ENCODE measurements around the gene SYTL3.
"Not testable (repeated sequence)": the region's sequence is repeated elsewhere in the genome, so short reads cannot be mapped to it uniquely, and the experiment has no call there.

SYTL3 gene

DNA sequence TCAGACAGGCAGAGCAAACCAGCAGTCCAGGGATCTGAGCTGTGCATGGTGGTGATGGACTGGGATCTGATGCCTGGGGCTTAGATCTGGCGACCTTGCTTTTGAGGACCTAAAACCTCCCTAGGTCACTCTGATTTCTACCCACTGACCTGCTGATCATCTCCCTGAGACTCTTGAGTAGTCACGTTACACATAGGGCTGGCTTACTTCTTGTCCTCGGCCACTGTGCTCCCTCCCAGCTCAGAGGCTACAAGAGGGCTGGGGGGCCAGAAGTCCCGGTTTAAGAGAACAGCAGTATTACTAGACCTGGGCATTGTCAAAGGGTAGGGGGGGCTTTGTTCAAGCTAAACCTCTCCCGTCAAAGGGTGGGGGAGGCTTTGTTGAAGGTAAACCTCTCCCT lies 10.8 kb upstream of the SYTL3 start:
- no peak for DNase-seq

DNA sequence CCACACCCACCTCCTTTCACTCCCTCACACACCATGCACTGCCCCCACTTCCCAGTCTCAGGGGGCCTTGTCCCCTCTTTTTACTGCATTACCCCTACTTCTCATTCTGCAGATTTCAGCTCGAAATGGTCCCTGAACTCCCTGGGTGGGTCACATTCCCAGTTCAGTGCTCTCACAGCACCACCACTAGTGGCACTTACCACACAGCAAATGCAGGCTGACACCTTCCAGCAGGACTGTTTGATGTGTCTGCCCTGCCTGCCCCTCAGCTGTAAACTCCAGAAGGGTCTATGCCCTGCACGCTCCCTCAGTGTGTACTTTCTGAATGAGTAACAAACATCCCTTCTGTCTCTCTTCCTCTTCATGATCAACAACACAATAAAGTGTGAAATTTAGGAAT lies 9.3 kb upstream of the SYTL3 start:
- no peak for DNase-seq

DNA sequence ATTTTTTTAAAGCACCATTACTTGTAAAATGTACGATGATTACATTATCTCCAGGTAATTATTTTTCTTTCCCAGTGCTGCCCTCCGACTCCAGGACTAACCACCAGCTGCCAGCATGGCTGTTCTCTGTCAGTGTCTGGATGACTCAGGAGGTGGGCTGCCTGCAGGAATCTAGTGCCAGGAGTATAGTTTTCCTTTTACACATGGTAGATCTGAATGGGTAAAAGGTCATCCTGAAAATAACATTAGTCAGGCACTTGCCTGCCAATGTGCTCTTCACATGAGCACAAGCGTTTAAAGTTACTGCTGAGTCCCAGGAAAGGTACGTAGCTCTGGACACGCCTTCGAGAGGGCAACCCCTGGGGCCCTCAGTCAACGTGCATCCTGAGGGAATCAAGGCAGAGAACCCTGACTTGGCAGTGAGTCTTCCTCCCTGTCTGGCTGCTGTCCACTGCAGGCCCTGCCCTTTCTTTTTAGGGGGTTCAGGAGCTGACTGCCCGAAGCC lies 7.7 kb upstream of the SYTL3 start:
- no peak for DNase-seq

DNA sequence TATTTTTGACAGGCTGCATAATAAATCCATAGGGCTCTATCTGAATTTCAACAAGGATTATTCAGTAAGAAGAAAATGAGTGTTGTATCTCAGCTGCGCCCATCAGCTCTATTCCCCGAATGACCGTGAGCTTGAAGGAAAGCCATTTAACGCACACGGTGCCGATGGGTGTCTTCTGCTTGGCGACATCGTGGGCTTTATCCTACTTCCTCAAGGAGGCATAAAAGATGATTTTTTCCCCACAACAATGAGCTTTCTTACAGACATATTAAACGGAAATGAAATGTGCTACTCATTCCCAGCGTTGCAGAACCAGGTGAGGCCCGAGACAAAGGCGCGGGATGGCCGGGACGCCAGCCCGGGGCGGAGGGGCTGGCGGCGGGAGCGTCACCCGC lies 6.0 kb upstream of the SYTL3 start:
- no peak for DNase-seq

DNA sequence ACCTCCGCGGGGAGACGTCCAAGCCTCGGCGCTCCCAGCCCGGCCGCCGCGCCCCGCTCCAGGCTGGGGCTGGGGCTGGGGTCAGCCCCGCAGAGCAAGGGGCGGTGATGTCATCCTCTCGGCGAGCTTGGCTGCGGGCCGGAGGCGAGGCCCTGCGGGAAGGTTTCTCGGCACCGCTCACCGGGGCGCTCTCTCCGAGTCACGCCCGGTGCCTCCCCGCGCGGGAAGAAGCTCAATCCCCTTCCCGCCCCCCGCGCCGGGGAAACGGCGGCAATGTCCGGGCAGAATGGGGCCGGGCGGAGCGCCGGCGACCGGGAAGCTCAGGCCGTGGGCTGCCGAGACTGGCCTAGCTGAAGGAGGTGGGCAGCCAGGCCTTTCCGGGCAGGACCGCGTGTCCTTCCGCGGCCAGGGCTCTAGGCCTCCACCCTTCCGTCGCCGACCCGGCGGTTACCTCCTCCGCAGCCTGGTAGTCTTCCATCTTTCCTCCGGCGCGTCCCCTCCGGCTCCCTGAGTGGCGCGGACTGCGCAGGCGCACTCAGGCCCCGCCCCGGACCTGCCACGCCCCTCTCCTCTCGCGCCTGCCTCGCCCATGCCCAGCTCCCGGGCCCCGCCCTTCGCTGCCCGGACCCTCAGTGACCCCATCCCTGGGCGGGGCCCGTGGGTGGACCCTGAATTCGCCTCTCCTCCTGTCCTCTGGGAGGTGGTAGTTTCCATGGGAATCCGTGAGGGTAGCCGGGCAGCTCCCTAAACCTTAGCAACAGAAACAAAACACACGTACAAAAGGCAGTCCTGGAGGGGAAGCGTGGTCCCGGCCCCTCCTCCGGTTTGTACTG lies 5.4 kb upstream of the SYTL3 start, which contains the start of gene DYNLT1:
TSS of gene DYNLT1 (minus strand) at position 513 of the 833 bp plus-strand sequence. CDS start at position 478, 35 bp downstream.
- peak; percentile 67 to 85 (median 78) for DNase-seq

DNA sequence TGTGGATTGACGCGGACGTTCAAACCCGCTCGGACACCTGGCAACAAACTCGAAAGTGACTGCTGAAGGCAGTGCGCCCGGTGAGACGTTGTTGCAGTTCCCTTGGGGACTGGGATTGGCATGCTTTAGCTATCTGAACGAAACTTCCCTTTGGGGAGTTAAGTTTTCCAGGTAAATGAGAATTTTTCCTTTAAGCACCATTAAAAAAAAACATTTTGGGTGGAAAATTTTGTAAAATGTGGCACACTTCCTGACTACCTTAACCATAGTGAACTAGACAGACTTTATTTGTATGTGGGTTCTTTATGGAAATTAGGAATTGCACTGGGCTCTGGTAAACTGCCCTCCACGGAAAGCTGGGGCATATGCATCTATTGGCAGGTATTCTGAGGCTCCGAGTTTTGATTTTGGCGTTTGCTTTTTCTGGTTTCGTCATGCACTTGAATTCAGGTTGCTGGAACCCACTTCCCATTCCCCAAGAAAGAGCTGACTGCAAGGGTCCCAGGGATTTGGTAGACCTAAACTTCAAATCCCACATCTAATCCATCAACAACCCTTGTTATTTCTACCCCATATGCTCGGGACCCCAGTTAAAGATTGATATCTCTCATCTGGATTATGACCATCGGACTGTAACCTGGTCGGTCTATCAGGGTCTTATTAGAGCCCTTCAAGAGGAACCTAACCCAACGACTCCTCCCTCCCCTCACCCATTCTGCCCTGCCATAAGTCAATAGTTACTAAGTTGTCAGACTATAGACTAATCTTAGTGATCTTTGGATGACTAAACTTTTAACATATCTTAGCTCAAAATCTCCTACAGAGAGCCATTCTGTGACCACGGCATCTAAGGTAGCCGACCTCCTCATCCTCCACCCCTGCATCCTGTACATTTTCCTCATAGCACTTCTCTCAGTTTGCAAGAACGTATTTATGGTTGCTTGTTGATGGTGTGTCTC lies 4.5 kb upstream of the SYTL3 start:
- no peak for DNase-seq

DNA sequence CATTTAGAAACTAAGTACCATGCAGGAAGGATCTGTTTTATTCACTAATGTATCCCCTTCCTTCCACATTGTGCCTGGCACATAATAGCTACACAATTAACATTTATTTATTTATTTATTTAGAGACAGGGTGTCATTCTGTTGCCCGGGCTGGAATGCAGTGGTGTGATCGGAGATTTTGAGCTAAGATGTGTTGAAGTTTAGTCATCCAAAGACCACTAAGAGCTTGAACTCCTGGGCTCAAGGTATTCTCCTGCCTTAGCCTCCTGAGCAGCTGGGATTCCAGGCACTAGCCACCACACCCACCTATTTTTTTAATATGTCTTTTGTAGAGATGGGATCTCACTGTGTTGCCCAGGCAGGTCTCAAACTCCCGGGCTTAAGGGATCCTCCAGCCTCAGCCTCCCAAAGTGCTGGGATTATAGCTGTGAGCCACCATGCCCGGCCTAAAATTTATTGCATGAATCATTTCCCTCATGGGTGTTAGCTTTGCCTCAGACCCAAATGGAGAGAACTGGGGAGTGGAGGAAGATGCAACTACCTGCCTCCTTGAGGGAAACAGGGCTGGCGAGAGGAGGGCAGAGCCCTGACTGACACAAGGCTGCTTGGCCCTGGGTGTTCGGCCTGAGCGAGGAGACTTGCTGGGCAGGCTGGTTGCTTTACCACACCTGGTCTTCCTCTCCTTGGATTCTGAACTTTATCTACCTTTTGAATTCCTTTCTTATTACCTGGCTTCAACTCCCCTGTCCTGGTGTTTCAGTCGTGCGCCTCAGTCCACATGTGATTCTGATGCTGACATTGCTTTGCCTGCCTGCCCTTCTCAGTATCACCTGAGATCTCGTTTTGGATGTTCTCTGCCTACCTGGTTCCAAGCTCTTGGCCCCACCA lies 3.6 kb upstream of the SYTL3 start:
- no peak for DNase-seq

DNA sequence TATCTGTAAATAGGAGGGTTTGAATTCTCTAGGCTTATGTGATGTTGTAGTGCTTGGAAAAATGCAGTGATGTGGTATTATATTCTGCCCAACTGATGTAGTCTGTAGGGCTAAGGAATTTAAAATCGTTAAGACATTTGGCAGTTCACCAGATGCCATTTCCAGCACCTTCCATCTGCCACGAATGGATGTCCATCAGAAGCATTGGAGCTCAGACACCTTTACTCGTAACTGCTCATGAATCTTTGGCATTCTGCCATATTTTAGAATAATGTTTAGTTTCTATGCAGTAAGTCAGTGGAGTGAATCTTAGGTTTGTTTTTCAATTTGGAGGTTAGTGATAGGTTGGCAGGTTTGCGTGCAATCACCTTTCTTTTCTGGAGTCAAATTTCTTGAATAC lies 2.4 kb upstream of the SYTL3 start:
- no peak for DNase-seq

DNA sequence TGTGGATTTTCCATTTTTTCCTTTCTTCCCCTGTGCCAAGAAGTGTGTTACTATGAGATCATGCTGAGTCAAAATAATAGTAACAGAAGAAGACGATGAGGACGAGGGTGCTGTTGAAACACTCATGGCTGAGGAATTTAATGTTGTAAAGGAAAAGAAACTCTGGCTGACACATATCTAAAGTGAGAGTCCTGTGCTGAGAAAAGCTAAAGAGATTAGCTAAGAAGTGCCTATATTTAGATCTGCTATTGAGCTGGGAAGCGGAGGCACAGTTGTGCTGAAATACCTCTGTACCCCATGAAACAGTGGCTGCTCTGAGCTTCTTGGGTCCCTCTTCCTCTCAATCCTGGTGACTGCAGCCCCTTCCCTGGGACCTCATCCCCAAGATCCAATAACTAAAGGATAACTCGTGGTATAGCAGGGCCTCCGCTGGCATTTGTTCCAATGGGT lies 1.1 kb upstream of the SYTL3 start:
- no peak for DNase-seq

DNA sequence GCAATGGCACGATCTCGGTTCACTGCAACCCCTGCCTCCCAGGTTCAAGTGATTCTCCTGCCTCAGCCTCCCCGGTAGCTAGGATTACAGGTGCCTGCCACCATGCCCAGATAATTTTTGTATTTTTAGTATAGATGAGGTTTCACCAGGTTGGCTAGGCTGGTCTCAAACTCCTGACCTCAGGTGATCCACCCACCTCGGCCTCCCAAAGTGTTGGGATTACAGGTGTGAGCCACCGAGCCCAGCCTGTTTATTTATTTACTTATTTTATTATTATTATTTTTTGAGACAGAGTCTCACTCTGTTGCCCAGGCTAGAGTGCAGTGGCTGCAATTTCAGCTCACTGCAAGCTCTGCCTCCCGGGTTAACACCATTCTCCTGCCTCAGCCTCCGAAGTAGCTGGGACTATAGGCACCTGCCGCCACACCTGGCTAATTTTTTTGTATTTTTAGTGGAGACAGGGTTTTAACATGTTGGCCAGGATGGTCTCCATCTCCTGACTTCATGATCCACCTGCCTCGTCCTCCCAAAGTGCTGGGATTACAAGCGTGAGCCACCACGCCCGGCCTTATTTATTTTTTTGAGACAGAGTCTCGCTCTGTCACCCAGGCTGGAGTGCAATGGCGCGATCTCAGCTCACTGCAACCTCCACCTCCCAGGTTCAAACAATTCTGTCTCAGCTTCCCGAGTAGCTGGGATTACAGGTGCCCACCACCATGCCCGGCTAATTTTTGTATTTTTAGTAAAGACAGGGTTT lies 2.3 kb downstream of the SYTL3 start:
- DNase-seq: not testable (repeated sequence)

DNA sequence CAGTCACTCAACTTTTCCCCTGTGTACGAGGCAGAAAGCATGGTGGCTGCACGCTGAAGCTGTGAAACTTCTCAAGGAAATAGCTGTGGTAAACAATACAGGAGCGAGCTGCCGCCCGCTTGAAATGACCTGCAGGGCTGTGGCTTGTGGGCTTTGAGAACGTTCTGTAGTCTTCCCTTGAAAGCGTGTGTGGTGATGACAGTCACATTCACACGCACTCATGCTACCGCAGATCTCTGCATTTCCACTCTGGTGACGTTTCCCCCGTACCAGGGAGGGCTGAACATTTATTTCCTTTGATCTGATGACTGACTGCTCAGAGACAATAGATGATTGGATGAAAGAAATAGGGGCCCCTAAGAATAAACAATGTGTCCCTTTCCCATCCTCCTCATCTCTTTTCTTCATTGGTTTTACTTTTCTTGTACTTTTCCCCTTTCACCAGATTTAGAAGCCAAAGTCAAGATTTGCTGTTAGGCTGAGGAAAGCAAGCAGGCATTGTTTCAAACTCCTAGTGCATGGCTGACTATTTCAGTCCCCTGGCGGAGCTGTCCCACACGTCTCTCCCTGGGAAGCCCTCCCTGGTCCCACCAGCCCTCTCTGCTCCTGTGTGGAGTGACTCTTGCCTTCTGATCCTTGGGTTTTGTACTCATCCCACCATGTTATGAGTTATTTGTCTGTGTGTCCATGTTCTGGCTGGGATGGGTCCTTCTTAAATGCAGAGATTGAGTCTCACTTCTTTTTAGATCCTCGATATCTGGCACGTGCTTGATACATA lies 3.9 kb downstream of the SYTL3 start:
- DNase-seq: peak; percentile 57 to 69 (median 64)

DNA sequence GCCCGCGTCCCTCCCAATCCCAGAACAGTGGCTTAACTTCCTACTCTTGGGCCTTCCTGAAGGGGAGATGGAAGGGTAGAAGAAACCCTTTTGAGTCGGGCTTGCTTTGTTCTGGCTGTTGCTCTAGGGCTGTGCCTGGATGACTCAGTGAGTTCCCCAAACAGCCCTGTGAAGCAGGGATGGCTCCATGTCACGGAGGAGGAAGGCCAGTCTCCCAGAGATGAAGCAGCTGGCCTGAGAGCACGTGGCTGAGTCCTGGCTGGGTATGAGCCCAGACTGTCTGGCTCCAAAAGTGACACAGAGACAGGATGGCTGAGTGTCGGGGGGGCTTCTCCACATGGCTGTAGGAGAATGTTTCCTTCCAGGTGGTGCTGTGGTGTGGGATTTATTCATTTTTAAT lies 4.6 kb downstream of the SYTL3 start:
- DNase-seq: no peak

DNA sequence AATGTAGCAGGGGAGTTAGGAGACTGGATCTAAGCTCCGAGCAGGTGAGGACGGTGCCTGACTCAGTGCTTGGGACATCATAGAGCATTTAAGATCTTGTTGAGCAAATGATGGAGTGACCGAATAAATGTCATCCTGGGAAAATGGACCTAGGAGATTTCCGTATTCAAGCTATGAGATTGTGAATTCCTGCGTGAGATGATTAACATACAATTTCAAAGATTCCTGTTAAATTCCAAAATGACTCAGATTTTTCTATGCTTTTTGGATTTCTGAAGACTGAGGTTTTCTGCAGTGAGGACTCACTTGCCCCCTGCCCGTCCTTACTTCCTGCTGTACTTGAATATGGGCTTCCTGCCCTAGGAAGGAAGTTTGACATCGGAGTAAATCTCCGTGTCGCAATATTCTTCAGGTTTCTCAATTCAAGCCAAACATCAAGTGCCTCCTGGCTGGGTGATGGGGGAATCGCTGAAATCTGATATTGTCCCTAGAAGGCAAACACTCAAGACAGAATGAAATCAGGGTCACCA lies 5.2 kb downstream of the SYTL3 start:
- DNase-seq: no peak

DNA sequence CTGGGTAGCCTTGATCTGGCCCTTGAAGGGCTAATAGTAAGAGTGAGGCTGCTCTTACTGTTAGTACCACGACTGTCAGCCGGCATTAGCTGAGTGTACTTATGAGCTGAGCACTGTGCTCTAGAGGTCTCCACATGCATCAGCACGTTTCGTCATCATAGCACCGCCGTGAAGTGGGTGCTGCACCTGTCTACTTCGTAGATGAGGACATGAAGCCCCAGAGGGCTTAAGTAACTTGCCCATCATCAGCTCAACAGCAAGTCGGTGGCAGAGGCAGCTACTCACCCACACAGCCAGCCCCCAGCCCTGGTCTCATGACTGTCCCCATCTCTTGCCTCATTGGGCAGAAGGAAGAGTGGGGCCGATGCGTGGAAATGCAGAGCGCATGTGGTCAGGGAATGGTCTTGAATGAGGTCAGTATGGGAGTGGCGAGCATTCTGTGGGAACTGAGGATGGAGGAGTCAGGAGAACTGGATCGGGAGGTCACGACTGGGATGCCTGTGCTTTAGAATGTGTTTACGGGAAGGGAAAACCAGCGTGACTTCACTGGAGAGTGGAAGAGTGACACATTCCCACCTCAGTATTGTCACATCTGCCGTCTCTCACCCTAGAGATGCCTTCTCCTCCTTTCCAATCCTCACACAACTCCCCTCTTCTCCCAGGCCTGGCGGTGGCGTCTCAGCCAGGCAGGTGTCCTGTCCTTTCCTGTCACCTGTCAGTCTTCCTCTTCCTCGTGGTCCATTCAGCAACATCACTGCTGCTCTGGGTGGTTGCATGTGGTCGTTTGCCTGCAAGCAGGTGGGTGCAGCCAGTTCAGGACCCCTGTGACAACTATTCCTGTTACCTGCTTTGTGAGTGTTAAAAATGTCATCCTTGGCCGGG lies 6.0 kb downstream of the SYTL3 start:
- DNase-seq: no peak

DNA sequence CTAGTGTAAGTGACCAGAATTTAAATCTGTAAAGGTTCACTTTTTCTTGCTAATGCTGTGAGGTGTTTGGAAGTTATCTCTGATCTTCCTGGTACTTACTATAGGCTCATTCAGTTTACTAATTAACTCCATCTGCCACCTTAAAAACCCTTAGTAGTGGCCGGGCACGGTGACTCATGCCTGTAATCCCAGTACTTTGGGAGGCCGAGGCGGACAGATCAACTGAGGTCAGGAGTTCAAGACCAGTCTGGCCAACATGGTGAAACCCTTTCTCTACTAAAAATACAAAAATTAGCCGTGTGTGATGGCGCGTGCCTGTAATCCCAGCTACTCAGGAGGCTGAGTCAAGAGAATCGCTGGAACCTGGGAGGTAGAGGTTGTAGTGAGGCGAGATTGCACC lies 7.1 kb downstream of the SYTL3 start:
- DNase-seq: not testable (repeated sequence)

DNA sequence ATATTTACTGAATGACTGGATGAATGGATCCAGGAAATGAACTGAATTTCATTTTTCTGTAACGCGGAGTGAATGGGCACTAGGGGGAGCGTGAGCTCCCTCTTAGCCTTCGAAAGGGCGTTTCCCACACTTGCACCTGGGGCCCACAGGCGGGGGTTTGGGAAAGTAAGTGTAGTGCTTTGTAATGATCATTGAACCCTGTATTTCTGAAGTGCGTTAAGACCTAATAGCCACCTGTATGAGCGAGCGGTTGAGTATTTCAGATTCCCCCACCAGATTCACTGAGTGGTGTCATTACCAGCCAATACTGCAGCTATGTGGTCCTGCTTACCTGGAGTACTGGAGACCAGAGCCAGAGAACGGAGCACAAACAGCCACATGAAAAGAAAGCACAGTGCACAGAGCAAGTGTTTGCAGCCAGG lies 10.5 kb downstream of the SYTL3 start:
- DNase-seq: peak in 1 of 4 experiments; percentile 8

DNA sequence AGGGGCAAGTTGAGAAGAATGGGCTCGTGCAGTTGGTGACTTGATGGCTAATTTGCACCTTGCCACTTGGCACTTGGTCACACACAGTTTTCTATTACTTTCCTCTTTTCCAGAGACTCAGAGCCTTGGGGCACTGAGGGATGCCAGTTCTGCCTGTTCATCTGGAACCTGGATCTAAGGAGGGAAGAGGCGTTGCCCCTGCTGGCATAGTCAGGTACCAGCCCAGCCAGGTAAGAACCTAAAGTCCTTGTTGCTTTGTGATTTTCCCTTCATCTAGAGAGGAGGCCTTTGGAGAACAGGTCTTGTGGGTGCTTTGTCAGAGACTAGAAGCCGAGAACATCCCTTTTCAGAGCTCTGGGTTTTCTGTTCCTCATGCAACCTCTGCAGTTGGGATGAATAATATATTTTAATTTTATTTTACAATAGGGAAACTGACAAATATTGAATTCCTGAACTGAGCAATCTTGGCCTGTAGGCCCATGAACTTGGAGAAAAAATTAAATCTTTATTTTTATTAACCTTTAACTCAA lies 11.4 kb downstream of the SYTL3 start:
- DNase-seq: no peak

DNA sequence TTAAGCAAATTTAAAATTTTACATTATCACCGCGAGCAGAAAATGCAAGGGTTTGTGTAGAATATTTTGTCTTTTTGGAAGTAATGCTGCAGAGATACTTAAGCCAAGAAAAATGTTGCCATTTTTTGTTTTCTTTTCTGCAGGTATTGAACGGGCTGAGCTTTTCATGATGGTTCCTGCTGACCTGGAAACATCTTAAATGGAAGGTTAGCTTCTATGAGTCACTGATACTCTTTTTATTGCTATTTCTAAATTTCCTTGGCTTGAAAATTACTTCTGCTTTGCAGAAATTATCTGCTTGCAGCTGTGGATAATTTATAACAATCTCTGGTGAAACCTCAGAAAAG lies 12.7 kb downstream of the SYTL3 start:
- DNase-seq: no peak

DNA sequence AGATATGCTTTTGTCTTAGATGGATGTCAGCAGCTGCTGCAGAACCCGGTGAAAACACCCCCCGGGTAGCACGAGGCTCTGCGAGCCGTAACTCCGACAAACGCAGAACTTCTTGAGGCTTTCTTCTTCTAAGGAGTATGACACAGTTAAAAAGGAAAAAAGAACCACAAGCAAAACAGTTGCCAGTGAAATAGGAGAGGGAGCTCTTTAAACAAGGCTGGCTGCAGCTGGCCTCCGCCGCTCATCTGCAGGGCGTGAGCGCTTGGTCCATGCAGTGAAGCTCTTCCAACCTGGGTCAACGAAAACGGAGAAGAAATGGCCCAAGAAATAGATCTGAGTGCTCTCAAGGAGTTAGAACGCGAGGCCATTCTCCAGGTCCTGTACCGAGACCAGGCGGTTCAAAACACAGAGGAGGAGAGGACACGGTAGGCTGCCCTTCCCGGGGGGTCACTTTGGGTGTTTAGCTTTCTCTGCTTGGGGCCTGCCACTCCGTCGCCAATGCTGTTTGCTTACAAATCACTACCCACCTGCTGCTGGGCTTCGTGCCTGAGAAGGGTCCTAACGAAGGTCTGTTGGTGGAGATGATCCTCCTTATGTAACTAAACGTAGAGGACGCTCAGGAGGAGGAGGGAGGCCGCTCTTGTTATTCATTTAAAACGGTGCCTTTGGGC lies 13.2 kb downstream of the SYTL3 start:
- DNase-seq: no peak
